Esophagus squamous epithelium (tissue), 4 donors: Measurements from ENCODE around the gene EIF3B.

Source experiments
- POLR2A ChIP-seq, 4 donors: fragments of 450-650 bp; IDR thresholded peaks; one replicate each; pipeline ENCODE4 v1.6.1; 2017; ENCODE audit warnings: antibody characterized with exemption in 4 of 4, mild to moderate bottlenecking in 4 of 4, moderate library complexity in 3 of 4
- TF ChIP-seq, protein P1 (sequence below), 6 experiments: fragments of 450-650 bp in 4 of 6; fragments of 200-600 bp in 2 of 6; sonication (generic) in 2 of 6; IDR thresholded peaks; one replicate each; pipeline ENCODE4 v1.5.1; 2016 to 2019; ENCODE audit warnings: antibody characterized with exemption in 6 of 6, mild to moderate bottlenecking in 4 of 6, moderate library complexity in 4 of 6

DNA sequence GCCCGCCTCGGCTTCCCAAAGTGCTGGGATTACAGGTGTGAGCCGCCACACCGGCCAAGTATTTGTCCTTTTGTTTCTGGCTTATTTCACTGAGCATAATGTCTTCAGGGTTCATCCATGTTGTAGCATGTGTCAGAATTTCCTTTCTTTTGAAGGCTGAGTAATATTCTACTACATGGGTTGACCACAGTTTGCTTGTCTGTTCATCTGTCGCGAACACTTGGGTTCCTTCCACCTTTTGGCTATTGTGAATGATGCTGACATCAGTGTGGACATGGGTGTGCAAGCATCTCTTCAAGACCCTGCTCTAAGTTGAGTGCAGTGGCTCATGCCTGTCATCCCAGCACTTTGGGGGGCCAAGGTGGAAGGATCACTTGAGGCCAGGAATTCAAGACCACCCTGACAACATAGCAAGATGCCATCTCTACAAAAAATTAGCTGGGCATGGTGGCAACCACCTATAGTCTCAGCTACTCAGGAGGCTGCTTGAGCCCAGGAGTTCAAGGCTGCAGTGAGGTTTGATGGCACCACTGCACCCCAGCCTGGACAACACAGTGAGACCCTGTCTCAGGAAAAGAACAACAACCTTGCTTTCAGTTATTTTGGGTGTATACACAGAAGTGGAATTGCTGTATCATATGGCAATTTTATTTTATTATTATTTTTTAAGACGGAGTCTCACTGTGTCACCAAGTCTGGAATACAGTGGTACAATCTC, 65.7 kb downstream of the EIF3B start:
- TF ChIP-seq POLR2A (IDR thresholded peaks at IDR 0.05) = no peak
- TF ChIP-seq, protein P1, sequence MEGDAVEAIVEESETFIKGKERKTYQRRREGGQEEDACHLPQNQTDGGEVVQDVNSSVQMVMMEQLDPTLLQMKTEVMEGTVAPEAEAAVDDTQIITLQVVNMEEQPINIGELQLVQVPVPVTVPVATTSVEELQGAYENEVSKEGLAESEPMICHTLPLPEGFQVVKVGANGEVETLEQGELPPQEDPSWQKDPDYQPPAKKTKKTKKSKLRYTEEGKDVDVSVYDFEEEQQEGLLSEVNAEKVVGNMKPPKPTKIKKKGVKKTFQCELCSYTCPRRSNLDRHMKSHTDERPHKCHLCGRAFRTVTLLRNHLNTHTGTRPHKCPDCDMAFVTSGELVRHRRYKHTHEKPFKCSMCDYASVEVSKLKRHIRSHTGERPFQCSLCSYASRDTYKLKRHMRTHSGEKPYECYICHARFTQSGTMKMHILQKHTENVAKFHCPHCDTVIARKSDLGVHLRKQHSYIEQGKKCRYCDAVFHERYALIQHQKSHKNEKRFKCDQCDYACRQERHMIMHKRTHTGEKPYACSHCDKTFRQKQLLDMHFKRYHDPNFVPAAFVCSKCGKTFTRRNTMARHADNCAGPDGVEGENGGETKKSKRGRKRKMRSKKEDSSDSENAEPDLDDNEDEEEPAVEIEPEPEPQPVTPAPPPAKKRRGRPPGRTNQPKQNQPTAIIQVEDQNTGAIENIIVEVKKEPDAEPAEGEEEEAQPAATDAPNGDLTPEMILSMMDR (IDR thresholded peaks at IDR 0.05) = no peak
